Esophagus (tissue), 2 donors: ENCODE results near the gene CT47C1. TPM values are rescaled to one million over a fixed set of nuclear protein-coding genes. Genes with fewer than 3 reads are reported as not detected.

Source experiments
- H3K27ac ChIP-seq, 2 donors: one replicate each; pipeline ENCODE4 v1.5.1; 2013; ENCODE audit warnings: low read depth in 2 of 2, mild to moderate bottlenecking in 2 of 2, inconsistent platforms in 1 of 2, low read length in 1 of 2, moderate library complexity in 1 of 2
- H3K27me3 ChIP-seq, 2 donors: one replicate each; pipeline ENCODE4 v1.6.1; 2013; ENCODE audit warnings: low read length in 2 of 2, control low read depth in 1 of 2, mild to moderate bottlenecking in 1 of 2; ENCODE audit not compliant: insufficient read depth in 2 of 2, control insufficient read depth in 1 of 2
- H3K36me3 ChIP-seq, 2 donors: one replicate each; pipeline ENCODE4 v1.6.1; 2013; ENCODE audit warnings: low read length in 1 of 2; ENCODE audit not compliant: control insufficient read depth in 2 of 2, insufficient read depth in 2 of 2
- H3K4me1 ChIP-seq, 2 donors: one replicate each; pipeline ENCODE4 v1.6.1; 2013; ENCODE audit warnings: low read length in 1 of 2; ENCODE audit not compliant: control insufficient read depth in 2 of 2, insufficient read depth in 2 of 2
- H3K4me3 ChIP-seq, 2 donors: one replicate each; pipeline ENCODE4 v1.5.1; 2013; ENCODE audit warnings: low read length in 2 of 2, mild to moderate bottlenecking in 2 of 2, low read depth in 1 of 2, moderate library complexity in 1 of 2
- H3K9me3 ChIP-seq, 2 donors: one replicate each; pipeline ENCODE4 v1.6.1; 2013; ENCODE audit warnings: mild to moderate bottlenecking in 2 of 2, low read depth in 1 of 2, low read length in 1 of 2, moderate library complexity in 1 of 2; ENCODE audit not compliant: control insufficient read depth in 2 of 2, insufficient read depth in 1 of 2
- WGBS, 2 donors: extraction: QIAGEN DNeasy Blood & Tissue Kit; methylation state at CpG; one replicate each; pipeline ENCODE4 v1.1.7; 2013; 5-methylcytosine and 5-hydroxymethylcytosine counted together
- polyA plus RNA-seq, 2 donors: library from polyadenylated mRNA; stranded (reverse); fragments of 200-250 nt; gene quantifications; one replicate each; pipeline ENCODE4 v1.2.3, GENCODE V29; 2013
- donor health status: healthy with polysubstance abuse.
- donor health status: Bipolar disorder and iron deficiency.

CT47C1 gene
- polyA plus RNA-seq, 2 donors, result not detected

- Histone ChIP-seq H3K4me1 (no peaks in the 10 kb centered on the region), H3K9me3 (no peaks in the 10 kb centered on the region), H3K36me3 (no peaks in the 10 kb centered on the region), H3K27me3 (no peaks in the 10 kb centered on the region), H3K27ac (no peak overlapping the region), H3K4me3 (no peak overlapping the region)
- 41 to 43% methylated on average over 4 of the region's 4 CpGs for WGBS, 2 donors
Observed at GRCh38 chrX:119041175-119041574, 31.6 kb upstream of the CT47C1 start.

- H3K27ac ChIP-seq, result no peak overlapping the region
- no peaks in the 10 kb centered on the region for H3K36me3 ChIP-seq
- H3K4me3 ChIP-seq, result no peak overlapping the region
- H3K27me3 ChIP-seq, result no peaks in the 10 kb centered on the region
- H3K4me1 ChIP-seq, result no peaks in the 10 kb centered on the region
- H3K9me3 ChIP-seq, result no peaks in the 10 kb centered on the region
- WGBS, 2 donors, result 75 to 91% methylated on average over 3 of the region's 3 CpGs
Observed at GRCh38 chrX:119042040-119042439, 30.8 kb upstream of the CT47C1 start.

- WGBS, 2 donors, result 73 to 79% methylated on average over 1 of the region's 1 CpG
- Histone ChIP-seq H3K4me3 (no peak overlapping the region), H3K27ac (no peak overlapping the region), H3K4me1 (no peaks in the 10 kb centered on the region), H3K36me3 (no peaks in the 10 kb centered on the region), H3K27me3 (no peaks in the 10 kb centered on the region), H3K9me3 (no peaks in the 10 kb centered on the region)
Observed at GRCh38 chrX:119042996-119043395, 29.8 kb upstream of the CT47C1 start.

- Histone ChIP-seq H3K27me3 (no peaks in the 10 kb centered on the region), H3K27ac (no peak overlapping the region), H3K9me3 (no peaks in the 10 kb centered on the region), H3K4me3 (no peak overlapping the region), H3K4me1 (no peaks in the 10 kb centered on the region), H3K36me3 (no peaks in the 10 kb centered on the region)
- WGBS, 2 donors, result 74 to 91% methylated on average over 2 of the region's 2 CpGs
Observed at GRCh38 chrX:119045884-119046283, 26.9 kb upstream of the CT47C1 start.

- H3K4me1 ChIP-seq, result no peaks in the 10 kb centered on the region
- H3K4me3 ChIP-seq, result no peak overlapping the region
- no peaks in the 10 kb centered on the region for H3K27me3 ChIP-seq
- H3K27ac ChIP-seq, result no peak overlapping the region
- no peaks in the 10 kb centered on the region for H3K9me3 ChIP-seq
- no peaks in the 10 kb centered on the region for H3K36me3 ChIP-seq
- WGBS, 2 donors, result 34 to 44% methylated on average over 2 of the region's 2 CpGs
Observed at GRCh38 chrX:119055687-119056086, 17.1 kb upstream of the CT47C1 start.

GRCh38 chrX:119062750-119063374 lies 9.9 kb upstream of the CT47C1 start:
- H3K27ac ChIP-seq, result no peak overlapping the region
- 57 to 64% methylated on average over 6 of the region's 6 CpGs for WGBS, 2 donors

GRCh38 chrX:119063428-119063827 lies 9.4 kb upstream of the CT47C1 start:
- H3K27me3 ChIP-seq, result no peaks in the 10 kb centered on the region
- no peak overlapping the region for H3K27ac ChIP-seq
- 86 to 94% methylated on average over 7 of the region's 7 CpGs for WGBS, 2 donors
- H3K4me3 ChIP-seq, result no peak overlapping the region
- no peaks in the 10 kb centered on the region for H3K4me1 ChIP-seq
- no peaks in the 10 kb centered on the region for H3K36me3 ChIP-seq
- H3K9me3 ChIP-seq, result no peaks in the 10 kb centered on the region

More at GRCh38 chrX:119062750-119063374, 9.9 kb upstream of the CT47C1 start:
- H3K9me3 ChIP-seq, result no peaks in the 10 kb centered on the region
- H3K27me3 ChIP-seq, result no peaks in the 10 kb centered on the region
- no peaks in the 10 kb centered on the region for H3K4me1 ChIP-seq
- no peaks in the 10 kb centered on the region for H3K36me3 ChIP-seq
- no peak overlapping the region for H3K4me3 ChIP-seq

- 3 to 5% methylated on average over 7 of the region's 7 CpGs for WGBS, 2 donors
- Histone ChIP-seq H3K36me3 (no peaks in the 10 kb centered on the region), H3K27ac (no peak overlapping the region), H3K9me3 (no peaks in the 10 kb centered on the region), H3K4me1 (no peaks in the 10 kb centered on the region), H3K27me3 (peaks cover 0 to 9% of the 10 kb centered on the region in 2 donors), H3K4me3 (no peak overlapping the region)
Observed at GRCh38 chrX:119067023-119067739, 5.6 kb upstream of the CT47C1 start.

- 76 to 80% methylated on average over 1 of the region's 1 CpG for WGBS, 2 donors
- Histone ChIP-seq H3K27me3 (peaks cover 0 to 9% of the 10 kb centered on the region in 2 donors), H3K4me1 (no peaks in the 10 kb centered on the region), H3K36me3 (no peaks in the 10 kb centered on the region), H3K4me3 (no peak overlapping the region), H3K9me3 (no peaks in the 10 kb centered on the region), H3K27ac (no peak overlapping the region)
Observed at GRCh38 chrX:119069128-119069527, 3.7 kb upstream of the CT47C1 start.

GRCh38 chrX:119069762-119070161 lies 3.0 kb upstream of the CT47C1 start:
- Histone ChIP-seq H3K36me3 (no peaks in the 10 kb centered on the region), H3K27ac (no peak overlapping the region), H3K9me3 (no peaks in the 10 kb centered on the region), H3K27me3 (peaks cover 0 to 10% of the 10 kb centered on the region in 2 donors), H3K4me3 (no peak overlapping the region), H3K4me1 (no peaks in the 10 kb centered on the region)
- WGBS, 2 donors, result 92 to 96% methylated on average over 1 of the region's 1 CpG
